Measurements from ENCODE around the gene ZNF213.

DNA sequence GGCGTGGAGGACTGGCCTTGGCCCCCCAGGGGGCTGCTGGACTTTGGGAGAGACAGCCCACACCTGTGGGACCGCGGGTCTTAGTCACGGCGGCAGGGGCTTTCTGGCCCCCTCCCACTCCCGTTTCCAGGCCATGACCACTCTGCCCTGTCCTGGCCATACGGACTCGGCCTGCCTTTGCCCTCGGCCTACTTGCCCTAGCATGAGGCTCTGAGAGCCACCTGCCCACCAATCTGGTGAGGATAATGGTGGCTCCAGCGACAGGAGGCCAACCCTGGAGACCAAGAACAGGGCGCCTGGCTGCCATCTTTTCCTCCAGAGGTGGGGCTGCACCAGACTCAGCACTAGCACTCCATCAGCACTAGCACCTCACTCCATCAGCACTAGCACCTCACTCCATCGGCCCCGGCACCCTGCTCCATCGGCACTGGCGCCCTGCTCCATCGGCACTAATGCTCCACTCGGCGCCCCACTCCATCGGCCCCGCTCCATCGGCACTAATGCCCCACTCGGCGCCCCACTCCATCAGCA lies 7.0 kb downstream of the ZNF213 start:
- no peak for TF ChIP-seq POLR2A (IDR thresholded peaks at IDR 0.05; ENCODE audit: low read length)
- no peak for TF ChIP-seq GATA1 (IDR thresholded peaks at IDR 0.05; ENCODE audit: low read depth, low read length)
